SK-N-SH treated with all-trans-retinoic acid at 6 μM for 48 hours (cell line): Measurements from ENCODE around the gene CDH19.

Experiments used
- ATAC-seq: fragments of 200-7000 bp; cut with Tn5 transposase; 3 replicates; pipeline ENCODE4 v1.9.1; 2020; ENCODE audit warnings: mild to moderate bottlenecking, moderate library complexity
- ARNTL ChIP-seq: fragments of 450-650 bp; formaldehyde crosslinking; IDR thresholded peaks from 2 replicates; pipeline ENCODE4 v1.5.0; 2020; ENCODE audit warnings: low read depth, mild to moderate bottlenecking, moderate library complexity, borderline replicate concordance
- BACH2 ChIP-seq: fragments of 250-450 bp; sonication (Bioruptor Pico); IDR thresholded peaks from 2 replicates; pipeline ENCODE4 v1.9.0; 2021; ENCODE audit warnings: mild to moderate bottlenecking, borderline replicate concordance
- CREB5 ChIP-seq: fragments of 250-450 bp; sonication (Bioruptor Pico); IDR thresholded peaks from 2 replicates; pipeline ENCODE4 v1.5.1; 2020; ENCODE audit warnings: low read depth, mild to moderate bottlenecking, moderate library complexity
- CSDC2 ChIP-seq: fragments of 250-450 bp; sonication (Bioruptor Pico); IDR thresholded peaks from 2 replicates; pipeline ENCODE4 v1.5.0; 2020; ENCODE audit warnings: mild to moderate bottlenecking, moderate library complexity
- CSRNP3 ChIP-seq: fragments of 250-450 bp; sonication (Bioruptor Pico); IDR thresholded peaks from 2 replicates; pipeline ENCODE4 v1.5.1; 2021; ENCODE audit warnings: mild to moderate bottlenecking, moderate library complexity
- ESRRG ChIP-seq: fragments of 250-450 bp; sonication (Bioruptor Pico); IDR thresholded peaks from 2 replicates; pipeline ENCODE4 v1.6.1; 2021; ENCODE audit warnings: mild to moderate bottlenecking
- GLIS3 ChIP-seq: fragments of 250-450 bp; sonication (Bioruptor Pico); IDR thresholded peaks from 2 replicates; pipeline ENCODE4 v1.5.0; 2020; ENCODE audit warnings: mild to moderate bottlenecking, moderate library complexity
- ISL1 ChIP-seq: fragments of 250-450 bp; sonication (Bioruptor Pico); IDR thresholded peaks from 2 replicates; pipeline ENCODE4 v2.1.2; 2022; ENCODE audit warnings: mild to moderate bottlenecking, moderate library complexity
- OSR1 ChIP-seq: fragments of 250-450 bp; sonication (Bioruptor Pico); IDR thresholded peaks from 2 replicates; pipeline ENCODE4 v1.8.0; 2022; ENCODE audit warnings: moderate library complexity, mild to moderate bottlenecking, inconsistent platforms
- PATZ1 ChIP-seq: fragments of 250-450 bp; sonication (Bioruptor Pico); IDR thresholded peaks from 2 replicates; pipeline ENCODE4 v1.8.0; 2020; ENCODE audit warnings: mild to moderate bottlenecking, moderate library complexity, borderline replicate concordance
- POU6F1 ChIP-seq: fragments of 250-450 bp; sonication (Bioruptor Pico); IDR thresholded peaks from 2 replicates; pipeline ENCODE4 v1.8.0; 2021; ENCODE audit warnings: low read depth, mild to moderate bottlenecking, moderate library complexity, borderline replicate concordance
- PPARA ChIP-seq: fragments of 250-450 bp; sonication (Bioruptor Pico); IDR thresholded peaks from 2 replicates; pipeline ENCODE4 v1.5.0; 2020; ENCODE audit warnings: mild to moderate bottlenecking, borderline replicate concordance
- RARB ChIP-seq: fragments of 250-450 bp; sonication (Bioruptor Pico); IDR thresholded peaks from 2 replicates; pipeline ENCODE4 v1.8.0; 2021; ENCODE audit warnings: mild to moderate bottlenecking, moderate library complexity
- SNAI2 ChIP-seq: fragments of 250-450 bp; sonication (Bioruptor Pico); IDR thresholded peaks from 2 replicates; pipeline ENCODE4 v1.5.0; 2020; ENCODE audit warnings: mild to moderate bottlenecking, moderate library complexity
- TCF4 ChIP-seq: fragments of 250-450 bp; sonication (Bioruptor Pico); IDR thresholded peaks from 2 replicates; pipeline ENCODE4 v1.8.0; 2021; ENCODE audit warnings: mild to moderate bottlenecking, moderate library complexity, borderline replicate concordance
- TOX ChIP-seq: fragments of 250-450 bp; sonication (Bioruptor Pico); IDR thresholded peaks from 2 replicates; pipeline ENCODE4 v1.8.0; 2021; ENCODE audit warnings: mild to moderate bottlenecking, moderate library complexity, borderline replicate concordance
- TSHZ2 ChIP-seq: fragments of 250-450 bp; sonication (Bioruptor Pico); IDR thresholded peaks from 2 replicates; pipeline ENCODE4 v1.5.0; 2020; ENCODE audit warnings: mild to moderate bottlenecking, moderate library complexity
- ZC3H10 ChIP-seq: fragments of 250-450 bp; sonication (Bioruptor Pico); IDR thresholded peaks from 2 replicates; pipeline ENCODE4 v1.5.1; 2021; ENCODE audit warnings: mild to moderate bottlenecking, moderate library complexity
- ZFP3 ChIP-seq: fragments of 250-450 bp; sonication (Bioruptor Pico); IDR thresholded peaks from 2 replicates; pipeline ENCODE4 v1.5.0; 2020; ENCODE audit warnings: mild to moderate bottlenecking, moderate library complexity
- ZFP30 ChIP-seq: fragments of 450-650 bp; formaldehyde crosslinking; IDR thresholded peaks from 2 replicates; pipeline ENCODE4 v1.5.0; 2022; ENCODE audit warnings: mild to moderate bottlenecking, moderate library complexity
- ZNF565 ChIP-seq: fragments of 450-650 bp; formaldehyde crosslinking; conservative IDR thresholded peaks from 2 replicates; pipeline ENCODE4 v1.5.0; 2020; ENCODE audit warnings: low read depth, mild to moderate bottlenecking, moderate library complexity
- ZNF70 ChIP-seq: fragments of 450-650 bp; formaldehyde crosslinking; IDR thresholded peaks from 2 replicates; pipeline ENCODE4 v1.5.0; 2020; ENCODE audit warnings: mild to moderate bottlenecking, moderate library complexity
- ZNF8 ChIP-seq: fragments of 450-650 bp; formaldehyde crosslinking; IDR thresholded peaks from 2 replicates; pipeline ENCODE4 v1.5.0; 2020; ENCODE audit warnings: mild to moderate bottlenecking, moderate library complexity

The CDH19 gene

GRCh38 chr18:66533693-66534092 is 70.2 kb downstream of the CDH19 start:
- TF ChIP-seq ESRRG (CRISPR knock-in tag), result no peak
- TF ChIP-seq GLIS3, result no peak
- TF ChIP-seq ZNF8, result no peak
- no peak for TF ChIP-seq OSR1 (CRISPR knock-in tag)
- no peak for TF ChIP-seq TCF4 (CRISPR knock-in tag)
- TF ChIP-seq ZC3H10, result no peak
- no peak for ATAC-seq

GRCh38 chr18:66523219-66523991 is 80.5 kb downstream of the CDH19 start:
- TF ChIP-seq PPARA (no peak), OSR1 (CRISPR knock-in tag) (no peak), ZNF565 (CRISPR knock-in tag) (no peak)
- TF ChIP-seq, all 23 proteins: peak for 0
- no peak for ATAC-seq

GRCh38 chr18:66513996-66514395 is 89.9 kb downstream of the CDH19 start:
- ATAC-seq, result no peak
- TF ChIP-seq GLIS3 (no peak), TSHZ2 (CRISPR knock-in tag) (no peak), BACH2 (CRISPR knock-in tag) (no peak), RARB (CRISPR knock-in tag) (no peak), POU6F1 (CRISPR knock-in tag) (no peak), CREB5 (CRISPR knock-in tag) (no peak), ZC3H10 (no peak), CSDC2 (CRISPR knock-in tag) (no peak), SNAI2 (CRISPR knock-in tag) (no peak), OSR1 (CRISPR knock-in tag) (no peak)

- ATAC-seq, result no peak
- no peak for TF ChIP-seq PPARA
- TF ChIP-seq CSRNP3 (CRISPR knock-in tag), result no peak
- TF ChIP-seq ZFP3 (CRISPR knock-in tag), result no peak
- TF ChIP-seq ESRRG (CRISPR knock-in tag), result no peak
- no peak for TF ChIP-seq CSDC2 (CRISPR knock-in tag)
- no peak for TF ChIP-seq RARB (CRISPR knock-in tag)
- no peak for TF ChIP-seq PATZ1 (CRISPR knock-in tag)
- TF ChIP-seq ZNF565 (CRISPR knock-in tag), result no peak
- TF ChIP-seq OSR1 (CRISPR knock-in tag), result no peak
- TF ChIP-seq ZNF70 (CRISPR knock-in tag), result no peak
- TF ChIP-seq BACH2 (CRISPR knock-in tag), result no peak
- no peak for TF ChIP-seq ZFP30 (CRISPR knock-in tag)
- TF ChIP-seq ARNTL (CRISPR knock-in tag), result no peak
- no peak for TF ChIP-seq GLIS3
- no peak for TF ChIP-seq TOX
- TF ChIP-seq TSHZ2 (CRISPR knock-in tag), result no peak
- TF ChIP-seq ISL1 (CRISPR knock-in tag), result no peak
These were observed 92.1 kb downstream of the CDH19 start for GRCh38 chr18:66511792-66512191.
